Measurements from ENCODE around the gene ANKH. TPM values are rescaled to one million over a fixed set of nuclear protein-coding genes. Genes with fewer than 3 reads are reported as not detected.

The ANKH gene
- total RNA-seq, 4 donors from 2014 or later, result 33.4 to 49.4 (median 38.0) TPM

DNA sequence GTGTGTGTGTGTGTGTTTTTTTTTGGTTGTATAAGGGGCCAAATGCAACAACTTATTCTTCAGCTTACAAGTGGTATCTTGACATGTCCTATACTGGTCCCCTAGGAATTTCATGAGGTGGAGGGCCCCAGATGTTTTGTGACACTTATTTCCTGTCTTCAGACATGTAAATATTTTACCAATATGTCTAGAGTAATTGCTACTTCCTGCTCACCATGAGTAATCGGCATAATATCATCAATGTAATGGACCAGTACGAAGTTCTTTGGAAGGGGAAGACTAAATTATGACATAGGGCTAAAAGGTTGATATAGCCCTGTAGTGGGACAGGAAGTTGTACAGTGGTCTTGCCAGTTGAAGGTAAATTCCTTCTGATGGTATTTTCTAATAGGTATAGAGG lies 210.7 kb downstream of the ANKH start:
- Histone ChIP-seq H3K9me3 (no peaks in the 10 kb centered on the region), H3K36me3 (no peaks in the 10 kb centered on the region), H3K27ac (replicated peaks in 1 of 4) (no peak overlapping the region), H3K27me3 (no peaks in the 10 kb centered on the region), H3K4me1 (peaks cover 12 to 20% (median 17%) of the 10 kb centered on the region in 4 donors), H3K4me3 (no peak overlapping the region)
- DNase-seq (ENCODE audit: extremely low spot score), result no peak
- TF ChIP-seq POLR2AphosphoS5 (IDR thresholded peaks at IDR 0.05), result no peak
- TF ChIP-seq EP300 (IDR thresholded peaks at IDR 0.05), result no peak
- TF ChIP-seq POLR2A (IDR thresholded peaks at IDR 0.05; ENCODE audit: low read depth), result no peak
- TF ChIP-seq, protein P1, sequence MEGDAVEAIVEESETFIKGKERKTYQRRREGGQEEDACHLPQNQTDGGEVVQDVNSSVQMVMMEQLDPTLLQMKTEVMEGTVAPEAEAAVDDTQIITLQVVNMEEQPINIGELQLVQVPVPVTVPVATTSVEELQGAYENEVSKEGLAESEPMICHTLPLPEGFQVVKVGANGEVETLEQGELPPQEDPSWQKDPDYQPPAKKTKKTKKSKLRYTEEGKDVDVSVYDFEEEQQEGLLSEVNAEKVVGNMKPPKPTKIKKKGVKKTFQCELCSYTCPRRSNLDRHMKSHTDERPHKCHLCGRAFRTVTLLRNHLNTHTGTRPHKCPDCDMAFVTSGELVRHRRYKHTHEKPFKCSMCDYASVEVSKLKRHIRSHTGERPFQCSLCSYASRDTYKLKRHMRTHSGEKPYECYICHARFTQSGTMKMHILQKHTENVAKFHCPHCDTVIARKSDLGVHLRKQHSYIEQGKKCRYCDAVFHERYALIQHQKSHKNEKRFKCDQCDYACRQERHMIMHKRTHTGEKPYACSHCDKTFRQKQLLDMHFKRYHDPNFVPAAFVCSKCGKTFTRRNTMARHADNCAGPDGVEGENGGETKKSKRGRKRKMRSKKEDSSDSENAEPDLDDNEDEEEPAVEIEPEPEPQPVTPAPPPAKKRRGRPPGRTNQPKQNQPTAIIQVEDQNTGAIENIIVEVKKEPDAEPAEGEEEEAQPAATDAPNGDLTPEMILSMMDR (IDR thresholded peaks at IDR 0.05), result no peak
- WGBS, result 58% methylated on average over 2 of the region's 2 CpGs
- intact Hi-C loops (cut with DNase I), result no loop called here

DNA sequence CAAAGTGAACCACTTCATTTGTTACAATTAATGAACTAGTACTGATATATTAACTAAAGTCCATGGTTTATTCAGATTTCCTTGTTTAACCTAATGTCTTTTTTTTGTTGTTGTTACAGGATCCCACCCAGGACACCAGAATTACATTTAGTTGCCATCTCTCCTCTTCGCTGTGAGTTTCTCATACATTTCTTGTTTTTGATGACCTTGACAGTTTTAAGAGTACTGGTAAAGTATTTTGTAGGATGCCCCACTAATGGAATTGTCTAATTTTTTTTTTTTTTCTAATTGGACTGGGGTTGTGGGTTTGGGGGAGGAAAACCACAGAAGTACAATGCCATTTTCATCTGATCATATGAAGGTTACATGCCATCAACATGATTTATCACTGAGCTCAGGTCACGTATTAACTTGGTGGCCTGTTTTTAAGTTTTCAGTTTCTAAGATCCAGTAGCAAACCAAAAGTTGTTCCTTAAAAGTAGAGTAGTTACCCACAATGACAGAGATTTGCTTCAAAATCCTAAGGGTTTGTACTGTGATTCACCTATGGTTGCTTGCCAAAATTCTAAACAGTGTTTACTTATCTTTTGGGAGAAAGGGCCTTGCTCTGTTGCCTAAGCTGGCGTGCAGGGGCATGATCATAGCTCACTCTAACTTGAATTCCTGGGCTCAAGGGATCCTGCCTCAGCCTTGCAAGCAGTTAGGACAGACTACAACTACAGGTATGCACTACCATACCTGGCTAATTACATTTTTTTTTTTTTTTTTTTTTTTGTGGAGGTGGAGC lies 211.6 kb downstream of the ANKH start:
- H3K4me3 ChIP-seq, result no peak overlapping the region
- DNase-seq (ENCODE audit: extremely low spot score), result no peak
- H3K27ac ChIP-seq (replicated peaks in 1 of 4), result no peak overlapping the region
- intact Hi-C loops (cut with DNase I), result loop anchor here (10.0 kb wide), 1 partner anchor 305 kb away; no protein-coding TSS in a partner anchor
- 72% methylated on average over 3 of the region's 3 CpGs for WGBS
- no peaks in the 10 kb centered on the region for H3K9me3 ChIP-seq
- TF ChIP-seq POLR2A (IDR thresholded peaks at IDR 0.05; ENCODE audit: low read depth) (no peak), POLR2AphosphoS5 (IDR thresholded peaks at IDR 0.05) (no peak), EP300 (IDR thresholded peaks at IDR 0.05) (no peak)
- TF ChIP-seq, protein P1 (IDR thresholded peaks at IDR 0.05), result no peak
- H3K36me3 ChIP-seq, result no peaks in the 10 kb centered on the region
- H3K27me3 ChIP-seq, result no peaks in the 10 kb centered on the region
- H3K4me1 ChIP-seq, result peaks cover 10 to 13% (median 11%) of the 10 kb centered on the region in 4 donors

DNA sequence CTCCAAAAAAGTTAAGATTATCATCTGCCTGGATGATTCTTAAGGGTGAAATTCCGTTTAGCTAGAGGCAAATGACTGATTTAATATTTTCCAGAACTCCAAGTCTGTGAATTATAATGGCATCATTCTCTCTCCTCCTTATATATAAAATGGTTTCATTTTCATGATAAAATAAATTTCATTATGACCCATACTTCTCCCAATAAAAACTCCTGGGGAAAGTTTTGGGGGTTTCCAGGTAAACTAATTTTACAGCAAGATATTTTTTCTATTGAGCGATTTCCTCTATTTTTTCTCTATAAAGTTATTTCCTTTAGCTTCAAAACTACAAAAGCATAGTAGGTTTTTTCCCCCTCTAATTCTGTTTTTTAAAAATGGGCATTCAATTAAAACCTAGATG lies 214.7 kb downstream of the ANKH start:
- 49% methylated on average over 2 of the region's 2 CpGs for WGBS
- Histone ChIP-seq H3K9me3 (no peaks in the 10 kb centered on the region), H3K27me3 (no peaks in the 10 kb centered on the region), H3K36me3 (no peaks in the 10 kb centered on the region), H3K4me3 (no peak overlapping the region), H3K4me1 (no peaks in the 10 kb centered on the region), H3K27ac (replicated peaks in 1 of 4) (no peak overlapping the region)
- DNase-seq (ENCODE audit: extremely low spot score), result no peak
- intact Hi-C loops (cut with DNase I), result loop anchor here (10.0 kb wide), 1 partner anchor 302 kb away; no protein-coding TSS in a partner anchor
- TF ChIP-seq POLR2AphosphoS5 (IDR thresholded peaks at IDR 0.05), result no peak

DNA sequence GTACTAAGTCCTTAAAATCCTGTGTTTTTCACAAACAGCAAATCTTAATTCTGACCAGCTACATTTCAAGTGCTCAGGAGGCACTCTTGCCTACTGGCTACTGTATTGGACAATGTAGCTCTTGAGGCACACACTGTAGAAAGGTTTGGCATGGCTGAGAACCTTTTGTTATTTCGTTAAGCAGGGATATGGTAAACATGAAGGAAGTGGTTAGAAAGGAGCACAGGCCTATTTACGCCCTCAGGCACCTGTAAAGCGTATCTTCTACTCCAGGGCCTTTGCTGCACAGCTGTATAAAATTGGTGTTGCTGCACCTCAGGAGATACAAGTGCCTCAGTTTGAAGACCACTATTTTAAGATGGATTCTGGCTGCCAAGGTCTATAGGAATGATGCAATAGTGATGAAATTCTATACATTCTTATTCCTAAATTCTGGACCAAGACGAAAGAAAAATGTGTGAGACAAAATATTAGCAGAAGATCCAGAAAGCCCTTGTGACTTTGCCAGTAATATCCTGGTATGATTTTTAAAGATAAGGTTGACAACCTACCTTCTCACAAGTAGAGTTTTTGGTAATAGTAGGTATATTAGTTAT lies 216.3 kb downstream of the ANKH start:
- no peaks in the 10 kb centered on the region for H3K27me3 ChIP-seq
- no peaks in the 10 kb centered on the region for H3K36me3 ChIP-seq
- intact Hi-C loops (cut with DNase I), result loop anchor here (10.0 kb wide), 1 partner anchor 300 kb away; no protein-coding TSS in a partner anchor
- H3K9me3 ChIP-seq, result no peaks in the 10 kb centered on the region
- no peak overlapping the region for H3K4me3 ChIP-seq
- H3K27ac ChIP-seq (replicated peaks in 1 of 4), result no peak overlapping the region
- no peak for TF ChIP-seq POLR2AphosphoS5 (IDR thresholded peaks at IDR 0.05)
- no peak for TF ChIP-seq POLR2A (IDR thresholded peaks at IDR 0.05; ENCODE audit: low read depth)
- TF ChIP-seq, protein P1 (IDR thresholded peaks at IDR 0.05), result no peak
- no peak for TF ChIP-seq EP300 (IDR thresholded peaks at IDR 0.05)
- DNase-seq (ENCODE audit: extremely low spot score), result no peak
- WGBS, result 65% methylated on average over 4 of the region's 4 CpGs
- H3K4me1 ChIP-seq, result no peaks in the 10 kb centered on the region

Small RNAs within 50 kb of the gene (small RNA-seq; reads per million reads assigned to genes)
- gene HNRNPKP5 (0 reads per million in 3 donors), gene MIR4637 (0 reads per million in 3 donors)

Other genes with a start within 250 kb of the ANKH start
- gene OTULIN, start 207.1 kb downstream of the ANKH start, total RNA-seq, result 10 to 100 TPM; 16.9 to 41.1 (median 24.2) TPM